SK-N-SH treated with all-trans-retinoic acid at 6 μM for 48 hours (cell line): ENCODE results near the gene ZNF341.

Experiments
- ATAC-seq: fragments of 200-7000 bp; cut with Tn5 transposase; 3 replicates; pipeline ENCODE4 v1.9.1; 2020; ENCODE audit warnings: mild to moderate bottlenecking, moderate library complexity
- ARNTL ChIP-seq: fragments of 450-650 bp; formaldehyde crosslinking; IDR thresholded peaks from 2 replicates; pipeline ENCODE4 v1.5.0; 2020; ENCODE audit warnings: low read depth, mild to moderate bottlenecking, moderate library complexity, borderline replicate concordance
- BACH2 ChIP-seq: fragments of 250-450 bp; sonication (Bioruptor Pico); IDR thresholded peaks from 2 replicates; pipeline ENCODE4 v1.9.0; 2021; ENCODE audit warnings: mild to moderate bottlenecking, borderline replicate concordance
- CSDC2 ChIP-seq: fragments of 250-450 bp; sonication (Bioruptor Pico); IDR thresholded peaks from 2 replicates; pipeline ENCODE4 v1.5.0; 2020; ENCODE audit warnings: mild to moderate bottlenecking, moderate library complexity
- ISL1 ChIP-seq: fragments of 250-450 bp; sonication (Bioruptor Pico); IDR thresholded peaks from 2 replicates; pipeline ENCODE4 v2.1.2; 2022; ENCODE audit warnings: mild to moderate bottlenecking, moderate library complexity
- OSR1 ChIP-seq: fragments of 250-450 bp; sonication (Bioruptor Pico); IDR thresholded peaks from 2 replicates; pipeline ENCODE4 v1.8.0; 2022; ENCODE audit warnings: moderate library complexity, mild to moderate bottlenecking, inconsistent platforms
- PATZ1 ChIP-seq: fragments of 250-450 bp; sonication (Bioruptor Pico); IDR thresholded peaks from 2 replicates; pipeline ENCODE4 v1.8.0; 2020; ENCODE audit warnings: mild to moderate bottlenecking, moderate library complexity, borderline replicate concordance
- PPARA ChIP-seq: fragments of 250-450 bp; sonication (Bioruptor Pico); IDR thresholded peaks from 2 replicates; pipeline ENCODE4 v1.5.0; 2020; ENCODE audit warnings: mild to moderate bottlenecking, borderline replicate concordance
- RARB ChIP-seq: fragments of 250-450 bp; sonication (Bioruptor Pico); IDR thresholded peaks from 2 replicates; pipeline ENCODE4 v1.8.0; 2021; ENCODE audit warnings: mild to moderate bottlenecking, moderate library complexity
- SNAI2 ChIP-seq: fragments of 250-450 bp; sonication (Bioruptor Pico); IDR thresholded peaks from 2 replicates; pipeline ENCODE4 v1.5.0; 2020; ENCODE audit warnings: mild to moderate bottlenecking, moderate library complexity
- TCF4 ChIP-seq: fragments of 250-450 bp; sonication (Bioruptor Pico); IDR thresholded peaks from 2 replicates; pipeline ENCODE4 v1.8.0; 2021; ENCODE audit warnings: mild to moderate bottlenecking, moderate library complexity, borderline replicate concordance
- TOX ChIP-seq: fragments of 250-450 bp; sonication (Bioruptor Pico); IDR thresholded peaks from 2 replicates; pipeline ENCODE4 v1.8.0; 2021; ENCODE audit warnings: mild to moderate bottlenecking, moderate library complexity, borderline replicate concordance
- ZC3H10 ChIP-seq: fragments of 250-450 bp; sonication (Bioruptor Pico); IDR thresholded peaks from 2 replicates; pipeline ENCODE4 v1.5.1; 2021; ENCODE audit warnings: mild to moderate bottlenecking, moderate library complexity
- ZFP3 ChIP-seq: fragments of 250-450 bp; sonication (Bioruptor Pico); IDR thresholded peaks from 2 replicates; pipeline ENCODE4 v1.5.0; 2020; ENCODE audit warnings: mild to moderate bottlenecking, moderate library complexity
- ZFP30 ChIP-seq: fragments of 450-650 bp; formaldehyde crosslinking; IDR thresholded peaks from 2 replicates; pipeline ENCODE4 v1.5.0; 2022; ENCODE audit warnings: mild to moderate bottlenecking, moderate library complexity
- ZNF565 ChIP-seq: fragments of 450-650 bp; formaldehyde crosslinking; conservative IDR thresholded peaks from 2 replicates; pipeline ENCODE4 v1.5.0; 2020; ENCODE audit warnings: low read depth, mild to moderate bottlenecking, moderate library complexity
- ZNF8 ChIP-seq: fragments of 450-650 bp; formaldehyde crosslinking; IDR thresholded peaks from 2 replicates; pipeline ENCODE4 v1.5.0; 2020; ENCODE audit warnings: mild to moderate bottlenecking, moderate library complexity
- TF ChIP-seq, protein P1 (sequence below): fragments of 250-450 bp; sonication (Bioruptor Pico); IDR thresholded peaks from 2 replicates; pipeline ENCODE4 v1.5.1; 2021; ENCODE audit warnings: mild to moderate bottlenecking, moderate library complexity
- TF ChIP-seq, protein P2 (sequence below): fragments of 250-450 bp; sonication (Bioruptor Pico); IDR thresholded peaks from 2 replicates; pipeline ENCODE4 v1.5.0; 2020; ENCODE audit warnings: mild to moderate bottlenecking, moderate library complexity
- TF ChIP-seq, protein P3 (sequence below): fragments of 250-450 bp; sonication (Bioruptor Pico); IDR thresholded peaks from 2 replicates; pipeline ENCODE4 v1.8.0; 2021; ENCODE audit warnings: low read depth, mild to moderate bottlenecking, moderate library complexity, borderline replicate concordance

ZNF341 gene

DNA sequence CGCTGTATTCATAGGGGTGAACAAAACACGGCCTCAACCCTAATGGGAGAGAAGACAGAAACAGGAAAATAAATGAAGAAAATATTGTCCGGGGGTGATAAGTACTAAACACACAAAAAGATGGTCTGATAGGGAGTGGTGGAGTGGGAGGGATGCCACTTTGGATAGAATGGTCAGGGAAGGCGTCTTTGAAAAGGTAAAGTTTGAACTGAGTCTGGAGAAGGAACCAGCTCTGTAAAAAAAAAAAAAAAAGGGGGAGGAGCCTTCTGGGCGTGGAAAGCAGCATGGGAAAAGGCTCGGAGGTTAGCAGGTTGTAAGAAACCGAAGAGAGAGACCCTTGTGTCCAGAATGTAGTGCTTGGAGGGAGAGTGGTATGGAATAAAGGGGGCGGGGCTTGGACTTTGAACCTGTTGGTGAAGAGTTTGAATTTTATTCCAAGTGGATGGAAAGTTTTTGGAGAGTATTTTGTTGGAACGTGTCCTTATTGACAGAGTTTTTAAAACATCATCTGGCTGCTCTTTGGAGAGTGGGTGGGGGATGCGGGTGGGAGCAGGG, 81.2 kb downstream of the ZNF341 start:
- no peak for ATAC-seq
- no peak for TF ChIP-seq SNAI2 (CRISPR knock-in tag)
- no peak for TF ChIP-seq ZFP3 (CRISPR knock-in tag)
- TF ChIP-seq ARNTL (CRISPR knock-in tag), result no peak
- TF ChIP-seq OSR1 (CRISPR knock-in tag), result no peak
- no peak for TF ChIP-seq RARB (CRISPR knock-in tag)
- TF ChIP-seq ZFP30 (CRISPR knock-in tag), result no peak
- no peak for TF ChIP-seq TCF4 (CRISPR knock-in tag)
- no peak for TF ChIP-seq BACH2
- TF ChIP-seq, protein P1, sequence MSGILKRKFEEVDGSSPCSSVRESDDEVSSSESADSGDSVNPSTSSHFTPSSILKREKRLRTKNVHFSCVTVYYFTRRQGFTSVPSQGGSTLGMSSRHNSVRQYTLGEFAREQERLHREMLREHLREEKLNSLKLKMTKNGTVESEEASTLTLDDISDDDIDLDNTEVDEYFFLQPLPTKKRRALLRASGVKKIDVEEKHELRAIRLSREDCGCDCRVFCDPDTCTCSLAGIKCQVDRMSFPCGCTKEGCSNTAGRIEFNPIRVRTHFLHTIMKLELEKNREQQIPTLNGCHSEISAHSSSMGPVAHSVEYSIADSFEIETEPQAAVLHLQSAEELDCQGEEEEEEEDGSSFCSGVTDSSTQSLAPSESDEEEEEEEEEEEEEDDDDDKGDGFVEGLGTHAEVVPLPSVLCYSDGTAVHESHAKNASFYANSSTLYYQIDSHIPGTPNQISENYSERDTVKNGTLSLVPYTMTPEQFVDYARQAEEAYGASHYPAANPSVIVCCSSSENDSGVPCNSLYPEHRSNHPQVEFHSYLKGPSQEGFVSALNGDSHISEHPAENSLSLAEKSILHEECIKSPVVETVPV, result no peak
- no peak for TF ChIP-seq PATZ1 (CRISPR knock-in tag)

GRCh38 chr20:33814238-33814712, 82.5 kb downstream of the ZNF341 start:
- TF ChIP-seq, protein P1, result no peak
- TF ChIP-seq, protein P2, sequence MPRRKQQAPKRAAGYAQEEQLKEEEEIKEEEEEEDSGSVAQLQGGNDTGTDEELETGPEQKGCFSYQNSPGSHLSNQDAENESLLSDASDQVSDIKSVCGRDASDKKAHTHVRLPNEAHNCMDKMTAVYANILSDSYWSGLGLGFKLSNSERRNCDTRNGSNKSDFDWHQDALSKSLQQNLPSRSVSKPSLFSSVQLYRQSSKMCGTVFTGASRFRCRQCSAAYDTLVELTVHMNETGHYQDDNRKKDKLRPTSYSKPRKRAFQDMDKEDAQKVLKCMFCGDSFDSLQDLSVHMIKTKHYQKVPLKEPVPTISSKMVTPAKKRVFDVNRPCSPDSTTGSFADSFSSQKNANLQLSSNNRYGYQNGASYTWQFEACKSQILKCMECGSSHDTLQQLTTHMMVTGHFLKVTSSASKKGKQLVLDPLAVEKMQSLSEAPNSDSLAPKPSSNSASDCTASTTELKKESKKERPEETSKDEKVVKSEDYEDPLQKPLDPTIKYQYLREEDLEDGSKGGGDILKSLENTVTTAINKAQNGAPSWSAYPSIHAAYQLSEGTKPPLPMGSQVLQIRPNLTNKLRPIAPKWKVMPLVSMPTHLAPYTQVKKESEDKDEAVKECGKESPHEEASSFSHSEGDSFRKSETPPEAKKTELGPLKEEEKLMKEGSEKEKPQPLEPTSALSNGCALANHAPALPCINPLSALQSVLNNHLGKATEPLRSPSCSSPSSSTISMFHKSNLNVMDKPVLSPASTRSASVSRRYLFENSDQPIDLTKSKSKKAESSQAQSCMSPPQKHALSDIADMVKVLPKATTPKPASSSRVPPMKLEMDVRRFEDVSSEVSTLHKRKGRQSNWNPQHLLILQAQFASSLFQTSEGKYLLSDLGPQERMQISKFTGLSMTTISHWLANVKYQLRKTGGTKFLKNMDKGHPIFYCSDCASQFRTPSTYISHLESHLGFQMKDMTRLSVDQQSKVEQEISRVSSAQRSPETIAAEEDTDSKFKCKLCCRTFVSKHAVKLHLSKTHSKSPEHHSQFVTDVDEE (CRISPR knock-in tag), result no peak
- TF ChIP-seq BACH2, result no peak
- no peak for TF ChIP-seq RARB (CRISPR knock-in tag)
- TF ChIP-seq ZNF8 (CRISPR knock-in tag), result no peak
- TF ChIP-seq SNAI2 (CRISPR knock-in tag), result no peak
- TF ChIP-seq ZFP3 (CRISPR knock-in tag), result no peak
- TF ChIP-seq ZNF565 (CRISPR knock-in tag), result no peak
- TF ChIP-seq ZC3H10, result no peak
- TF ChIP-seq PPARA (CRISPR knock-in tag), result no peak
- TF ChIP-seq PATZ1 (CRISPR knock-in tag), result no peak
- no peak for TF ChIP-seq ISL1 (CRISPR knock-in tag)
- no peak for TF ChIP-seq CSDC2
- no peak for TF ChIP-seq TCF4 (CRISPR knock-in tag)
- TF ChIP-seq, protein P3, sequence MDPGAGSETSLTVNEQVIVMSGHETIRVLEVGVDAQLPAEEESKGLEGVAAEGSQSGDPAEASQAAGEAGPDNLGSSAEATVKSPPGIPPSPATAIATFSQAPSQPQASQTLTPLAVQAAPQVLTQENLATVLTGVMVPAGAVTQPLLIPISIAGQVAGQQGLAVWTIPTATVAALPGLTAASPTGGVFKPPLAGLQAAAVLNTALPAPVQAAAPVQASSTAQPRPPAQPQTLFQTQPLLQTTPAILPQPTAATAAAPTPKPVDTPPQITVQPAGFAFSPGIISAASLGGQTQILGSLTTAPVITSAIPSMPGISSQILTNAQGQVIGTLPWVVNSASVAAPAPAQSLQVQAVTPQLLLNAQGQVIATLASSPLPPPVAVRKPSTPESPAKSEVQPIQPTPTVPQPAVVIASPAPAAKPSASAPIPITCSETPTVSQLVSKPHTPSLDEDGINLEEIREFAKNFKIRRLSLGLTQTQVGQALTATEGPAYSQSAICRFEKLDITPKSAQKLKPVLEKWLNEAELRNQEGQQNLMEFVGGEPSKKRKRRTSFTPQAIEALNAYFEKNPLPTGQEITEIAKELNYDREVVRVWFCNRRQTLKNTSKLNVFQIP (CRISPR knock-in tag), result no peak
- TF ChIP-seq TOX (CRISPR knock-in tag), result no peak
- no peak for ATAC-seq
